ENCODE measurements around the gene NIPAL4.
"Not testable (repeated sequence)": the region's sequence is repeated elsewhere in the genome, so short reads cannot be mapped to it uniquely, and the experiment has no call there.

NIPAL4 gene

GRCh38 chr5:157459715-157460599, at the start of gene NIPAL4:
TSS of gene NIPAL4 (plus strand) at chr5:157460213. CDS start at chr5:157460321, 108 bp downstream.
- DNase-seq (ENCODE audit: low read depth, low spot score), result no peak
- Histone ChIP-seq H3K9me3 (ENCODE audit: control insufficient read depth, insufficient read depth, low read length) (no peaks in the 10 kb centered on the region), H3K27ac (ENCODE audit: low read length) (no peak within 1 kb of the TSS), H3K4me3 (ENCODE audit: low read length) (peak within 1 kb of the TSS; percentile 62), H3K27me3 (ENCODE audit: control insufficient read depth, insufficient read depth, low read length) (peaks cover 11% of the 10 kb centered on the region; the same call in 1 of the 2 replicates), H3K36me3 (ENCODE audit: control insufficient read depth, insufficient read depth, low read length) (no peaks in the 10 kb centered on the region), H3K4me1 (ENCODE audit: control insufficient read depth, insufficient read depth, low read length) (peaks cover 2% of the 10 kb centered on the region; the same call in 1 of the 2 replicates)
- WGBS (ENCODE audit: insufficient coverage, insufficient read length), result no CpG with 5 or more reads among the region's 54 CpGs

GRCh38 chr5:157415838-157416237, 44.2 kb upstream of the NIPAL4 start:
- no peaks in the 10 kb centered on the region for H3K4me1 ChIP-seq (ENCODE audit: control insufficient read depth, insufficient read depth, low read length)
- H3K27me3 ChIP-seq (ENCODE audit: control insufficient read depth, insufficient read depth, low read length), result no peaks in the 10 kb centered on the region
- H3K36me3 ChIP-seq (ENCODE audit: control insufficient read depth, insufficient read depth, low read length), result no peaks in the 10 kb centered on the region
- no peak for DNase-seq (ENCODE audit: low read depth, low spot score)
- no peaks in the 10 kb centered on the region for H3K9me3 ChIP-seq (ENCODE audit: control insufficient read depth, insufficient read depth, low read length)
- no peak overlapping the region for H3K4me3 ChIP-seq (ENCODE audit: low read length)
- H3K27ac ChIP-seq (ENCODE audit: low read length), result no peak overlapping the region

GRCh38 chr5:157419521-157419920, 40.5 kb upstream of the NIPAL4 start:
- WGBS (ENCODE audit: insufficient coverage, insufficient read length), result no CpG with 5 or more reads among the region's 30 CpGs
- H3K36me3 ChIP-seq (ENCODE audit: control insufficient read depth, insufficient read depth, low read length); H3K27me3 ChIP-seq (ENCODE audit: control insufficient read depth, insufficient read depth, low read length); DNase-seq (ENCODE audit: low read depth, low spot score); H3K4me1 ChIP-seq (ENCODE audit: control insufficient read depth, insufficient read depth, low read length); H3K9me3 ChIP-seq (ENCODE audit: control insufficient read depth, insufficient read depth, low read length); H3K27ac ChIP-seq (ENCODE audit: low read length); H3K4me3 ChIP-seq (ENCODE audit: low read length): not testable (repeated sequence)

GRCh38 chr5:157429920-157430319, 30.1 kb upstream of the NIPAL4 start:
- DNase-seq (ENCODE audit: low read depth, low spot score); H3K9me3 ChIP-seq (ENCODE audit: control insufficient read depth, insufficient read depth, low read length); H3K27ac ChIP-seq (ENCODE audit: low read length); H3K27me3 ChIP-seq (ENCODE audit: control insufficient read depth, insufficient read depth, low read length); H3K4me1 ChIP-seq (ENCODE audit: control insufficient read depth, insufficient read depth, low read length); H3K36me3 ChIP-seq (ENCODE audit: control insufficient read depth, insufficient read depth, low read length); H3K4me3 ChIP-seq (ENCODE audit: low read length): not testable (repeated sequence)
- no CpG with 5 or more reads among the region's 5 CpGs for WGBS (ENCODE audit: insufficient coverage, insufficient read length)

GRCh38 chr5:157431544-157432200, 28.3 kb upstream of the NIPAL4 start:
- H3K4me1 ChIP-seq (ENCODE audit: control insufficient read depth, insufficient read depth, low read length), result no peaks in the 10 kb centered on the region
- DNase-seq (ENCODE audit: low read depth, low spot score), result peak; percentile 9

GRCh38 chr5:157434096-157434495, 25.9 kb upstream of the NIPAL4 start:
- no peaks in the 10 kb centered on the region for H3K4me1 ChIP-seq (ENCODE audit: control insufficient read depth, insufficient read depth, low read length)
- no peak overlapping the region for H3K4me3 ChIP-seq (ENCODE audit: low read length)
- H3K27ac ChIP-seq (ENCODE audit: low read length), result no peak overlapping the region
- no peaks in the 10 kb centered on the region for H3K27me3 ChIP-seq (ENCODE audit: control insufficient read depth, insufficient read depth, low read length)
- H3K9me3 ChIP-seq (ENCODE audit: control insufficient read depth, insufficient read depth, low read length), result no peaks in the 10 kb centered on the region
- DNase-seq (ENCODE audit: low read depth, low spot score), result no peak
- H3K36me3 ChIP-seq (ENCODE audit: control insufficient read depth, insufficient read depth, low read length), result no peaks in the 10 kb centered on the region
- WGBS (ENCODE audit: insufficient coverage, insufficient read length), result no CpG with 5 or more reads among the region's 4 CpGs

More at GRCh38 chr5:157431544-157432200, 28.3 kb upstream of the NIPAL4 start:
- Histone ChIP-seq H3K27ac (ENCODE audit: low read length) (no peak overlapping the region), H3K36me3 (ENCODE audit: control insufficient read depth, insufficient read depth, low read length) (no peaks in the 10 kb centered on the region), H3K9me3 (ENCODE audit: control insufficient read depth, insufficient read depth, low read length) (no peaks in the 10 kb centered on the region), H3K4me3 (ENCODE audit: low read length) (no peak overlapping the region), H3K27me3 (ENCODE audit: control insufficient read depth, insufficient read depth, low read length) (no peaks in the 10 kb centered on the region)
- no CpG with 5 or more reads among the region's 4 CpGs for WGBS (ENCODE audit: insufficient coverage, insufficient read length)

- Histone ChIP-seq H3K9me3 (ENCODE audit: control insufficient read depth, insufficient read depth, low read length) (no peaks in the 10 kb centered on the region), H3K4me1 (ENCODE audit: control insufficient read depth, insufficient read depth, low read length) (no peaks in the 10 kb centered on the region), H3K27ac (ENCODE audit: low read length) (no peak overlapping the region), H3K36me3 (ENCODE audit: control insufficient read depth, insufficient read depth, low read length) (no peaks in the 10 kb centered on the region), H3K4me3 (ENCODE audit: low read length) (no peak overlapping the region), H3K27me3 (ENCODE audit: control insufficient read depth, insufficient read depth, low read length) (no peaks in the 10 kb centered on the region)
- no peak for DNase-seq (ENCODE audit: low read depth, low spot score)
- no CpG with 5 or more reads among the region's 7 CpGs for WGBS (ENCODE audit: insufficient coverage, insufficient read length)
Measured at GRCh38 chr5:157443041-157443549, 16.9 kb upstream of the NIPAL4 start.

GRCh38 chr5:157444224-157444623, 15.8 kb upstream of the NIPAL4 start:
- no CpG with 5 or more reads among the region's 4 CpGs for WGBS (ENCODE audit: insufficient coverage, insufficient read length)
- Histone ChIP-seq H3K27me3 (ENCODE audit: control insufficient read depth, insufficient read depth, low read length) (no peaks in the 10 kb centered on the region), H3K27ac (ENCODE audit: low read length) (no peak overlapping the region)

GRCh38 chr5:157445745-157446411, 14.1 kb upstream of the NIPAL4 start:
- Histone ChIP-seq H3K36me3 (ENCODE audit: control insufficient read depth, insufficient read depth, low read length) (no peaks in the 10 kb centered on the region), H3K27ac (ENCODE audit: low read length) (no peak overlapping the region), H3K27me3 (ENCODE audit: control insufficient read depth, insufficient read depth, low read length) (no peaks in the 10 kb centered on the region), H3K9me3 (ENCODE audit: control insufficient read depth, insufficient read depth, low read length) (no peaks in the 10 kb centered on the region), H3K4me1 (ENCODE audit: control insufficient read depth, insufficient read depth, low read length) (no peaks in the 10 kb centered on the region), H3K4me3 (ENCODE audit: low read length) (no peak overlapping the region)
- DNase-seq (ENCODE audit: low read depth, low spot score), result no peak
- WGBS (ENCODE audit: insufficient coverage, insufficient read length), result no CpG with 5 or more reads among the region's 5 CpGs

More at GRCh38 chr5:157444224-157444623, 15.8 kb upstream of the NIPAL4 start:
- Histone ChIP-seq H3K9me3 (ENCODE audit: control insufficient read depth, insufficient read depth, low read length) (no peaks in the 10 kb centered on the region), H3K4me3 (ENCODE audit: low read length) (no peak overlapping the region), H3K4me1 (ENCODE audit: control insufficient read depth, insufficient read depth, low read length) (no peaks in the 10 kb centered on the region), H3K36me3 (ENCODE audit: control insufficient read depth, insufficient read depth, low read length) (no peaks in the 10 kb centered on the region)
- no peak for DNase-seq (ENCODE audit: low read depth, low spot score)

GRCh38 chr5:157446412-157446935, 13.5 kb upstream of the NIPAL4 start:
- Histone ChIP-seq H3K4me3 (ENCODE audit: low read length) (no peak overlapping the region), H3K27ac (ENCODE audit: low read length) (no peak overlapping the region), H3K36me3 (ENCODE audit: control insufficient read depth, insufficient read depth, low read length) (no peaks in the 10 kb centered on the region), H3K4me1 (ENCODE audit: control insufficient read depth, insufficient read depth, low read length) (no peaks in the 10 kb centered on the region), H3K9me3 (ENCODE audit: control insufficient read depth, insufficient read depth, low read length) (no peaks in the 10 kb centered on the region), H3K27me3 (ENCODE audit: control insufficient read depth, insufficient read depth, low read length) (no peaks in the 10 kb centered on the region)
- no peak for DNase-seq (ENCODE audit: low read depth, low spot score)
- no CpG with 5 or more reads among the region's 9 CpGs for WGBS (ENCODE audit: insufficient coverage, insufficient read length)

Data from iPS DF 6.9 (cell line).